Activated CD8-positive, alpha-beta memory T cell treated with anti-CD3 and anti-CD28 coated beads, Interleukin-2, amount 10 ng/mL, durations not matched to agents 7 days and 5 days (primary cell): ENCODE data around the gene BLOC1S6. TPM values are rescaled to one million over a fixed set of nuclear protein-coding genes. Genes with fewer than 3 reads are reported as not detected.

Experiments
- ATAC-seq: fragments of 150-1000 bp; cut with Tn5 transposase; one replicate; pipeline ENCODE4 v1.10.0; 2021; ENCODE audit warnings: moderate library complexity
- CTCF ChIA-PET: fragments of 350-600 bp; sonication (Branson Sonifier 250); formaldehyde crosslinking; loops from one replicate; lab custom pipeline; 2021; ENCODE audit warnings: antibody characterized with exemption; lab: Charles Lee
- DNase-seq: peaks from one replicate; pipeline ENCODE4 v3.0.0-alpha.2; 2020
- H3K27ac Mint-ChIP-seq: one replicate; pipeline ENCODE4 v1.8.0; 2021; ENCODE audit warnings: mild to moderate bottlenecking, mixed read lengths
- H3K27me3 Mint-ChIP-seq: one replicate; pipeline ENCODE4 v1.8.0; 2021; ENCODE audit warnings: mixed read lengths
- H3K36me3 Mint-ChIP-seq: one replicate; pipeline ENCODE4 v1.8.0; 2021; ENCODE audit warnings: mild to moderate bottlenecking, mixed read lengths
- H3K4me1 Mint-ChIP-seq: one replicate; pipeline ENCODE4 v1.8.0; 2021; ENCODE audit warnings: mixed read lengths
- H3K4me3 Mint-ChIP-seq: one replicate; pipeline ENCODE4 v1.8.0; 2021; ENCODE audit warnings: mild to moderate bottlenecking, moderate library complexity, mixed read lengths
- H3K9me3 Mint-ChIP-seq: one replicate; pipeline ENCODE4 v1.8.0; 2022; ENCODE audit warnings: low read depth, mixed read lengths
- total RNA-seq, 2 experiments: library from RNA; stranded (reverse); gene quantifications; one replicate each; pipeline ENCODE4 v1.2.3, GENCODE V29; 2021

The BLOC1S6 gene
- total RNA-seq, result 10 to 100 TPM; 33.6 to 35.7 TPM

GRCh38 chr15:45587095-45587862 lies at the start of gene BLOC1S6:
BLOC1S6 (plus strand) TSS chr15:45587379; CDS start chr15:45587444, 65 bp downstream.
- H3K36me3 Mint-ChIP-seq, result no peaks in the 10 kb centered on the region
- CTCF ChIA-PET, result interaction anchor here (0.8 to 4.9 kb wide), 17 partner anchors 13 to 424 kb away, joined by 3 to 45 read pairs (median 4); a partner anchor contains a TSS
- DNase-seq, result peak; percentile 93
- ATAC-seq, result peak; percentile 87
- H3K27me3 Mint-ChIP-seq, result peaks cover 4% of the 10 kb centered on the region
- peak within 1 kb of the TSS; percentile 98 for H3K4me3 Mint-ChIP-seq
- peak within 1 kb of the TSS; percentile 100 for H3K27ac Mint-ChIP-seq
- peaks cover 33% of the 10 kb centered on the region for H3K4me1 Mint-ChIP-seq
- no peaks in the 10 kb centered on the region for H3K9me3 Mint-ChIP-seq

- CTCF ChIA-PET, result no interaction called here
- H3K4me3 Mint-ChIP-seq, result no peak overlapping the region
- DNase-seq (no peak), ATAC-seq (no peak)
- no peaks in the 10 kb centered on the region for H3K4me1 Mint-ChIP-seq
- no peaks in the 10 kb centered on the region for H3K9me3 Mint-ChIP-seq
- no peak overlapping the region for H3K27ac Mint-ChIP-seq
- no peaks in the 10 kb centered on the region for H3K36me3 Mint-ChIP-seq
- no peaks in the 10 kb centered on the region for H3K27me3 Mint-ChIP-seq
These were observed 47.5 kb upstream of the BLOC1S6 start for GRCh38 chr15:45539680-45540079.

- Mint-ChIP-seq H3K4me3 (no peak overlapping the region), H3K9me3 (no peaks in the 10 kb centered on the region), H3K27me3 (no peaks in the 10 kb centered on the region), H3K36me3 (no peaks in the 10 kb centered on the region), H3K27ac (no peak overlapping the region), H3K4me1 (no peaks in the 10 kb centered on the region)
- DNase-seq, result no peak
- no peak for ATAC-seq
- CTCF ChIA-PET, result no interaction called here
These were observed 46.6 kb upstream of the BLOC1S6 start for GRCh38 chr15:45540531-45540930.

- Mint-ChIP-seq H3K36me3 (no peaks in the 10 kb centered on the region), H3K27me3 (peaks cover 2% of the 10 kb centered on the region), H3K4me3 (no peak overlapping the region), H3K4me1 (no peaks in the 10 kb centered on the region), H3K27ac (no peak overlapping the region), H3K9me3 (no peaks in the 10 kb centered on the region)
- ATAC-seq, result no peak
- CTCF ChIA-PET, result interaction anchor here (1.3 kb wide), 1 partner anchor 85 kb away, joined by 4 read pairs; no protein-coding TSS in a partner anchor
- no peak for DNase-seq
These were observed 44.1 kb upstream of the BLOC1S6 start for GRCh38 chr15:45543051-45543450.

GRCh38 chr15:45544266-45545023 lies 42.7 kb upstream of the BLOC1S6 start:
- Mint-ChIP-seq H3K4me3 (no peak overlapping the region), H3K36me3 (no peaks in the 10 kb centered on the region), H3K27ac (no peak overlapping the region), H3K9me3 (no peaks in the 10 kb centered on the region), H3K27me3 (peaks cover 10% of the 10 kb centered on the region), H3K4me1 (no peaks in the 10 kb centered on the region)
- no peak for ATAC-seq
- DNase-seq, result no peak
- CTCF ChIA-PET, result interaction anchor here (1.1 to 1.3 kb wide), 2 partner anchors 15 to 67 kb away, joined by 3 read pairs; no protein-coding TSS in a partner anchor

- no peak overlapping the region for H3K4me3 Mint-ChIP-seq
- H3K9me3 Mint-ChIP-seq, result no peaks in the 10 kb centered on the region
- H3K27me3 Mint-ChIP-seq, result peaks cover 11% of the 10 kb centered on the region
- no peaks in the 10 kb centered on the region for H3K4me1 Mint-ChIP-seq
- no peaks in the 10 kb centered on the region for H3K36me3 Mint-ChIP-seq
- no peak overlapping the region for H3K27ac Mint-ChIP-seq
- CTCF ChIA-PET, result no interaction called here
- DNase-seq, result no peak
- ATAC-seq, result no peak
These were observed 40.4 kb upstream of the BLOC1S6 start for GRCh38 chr15:45546789-45547188.

GRCh38 chr15:45548753-45549520 lies 38.2 kb upstream of the BLOC1S6 start:
- Mint-ChIP-seq H3K36me3 (no peaks in the 10 kb centered on the region), H3K9me3 (no peaks in the 10 kb centered on the region), H3K27me3 (peaks cover 25% of the 10 kb centered on the region), H3K27ac (no peak overlapping the region), H3K4me3 (no peak overlapping the region), H3K4me1 (no peaks in the 10 kb centered on the region)
- CTCF ChIA-PET, result no interaction called here
- no peak for DNase-seq
- ATAC-seq, result no peak

- no peaks in the 10 kb centered on the region for H3K9me3 Mint-ChIP-seq
- CTCF ChIA-PET, result interaction anchor here (1.2 kb wide), 1 partner anchor 20 kb away, joined by 3 read pairs; no protein-coding TSS in a partner anchor
- H3K4me1 Mint-ChIP-seq, result no peaks in the 10 kb centered on the region
- H3K27me3 Mint-ChIP-seq, result peaks cover 32% of the 10 kb centered on the region
- H3K27ac Mint-ChIP-seq, result no peak overlapping the region
- H3K4me3 Mint-ChIP-seq, result no peak overlapping the region
- ATAC-seq, result no peak
- no peaks in the 10 kb centered on the region for H3K36me3 Mint-ChIP-seq
- DNase-seq, result no peak
These were observed 37.5 kb upstream of the BLOC1S6 start for GRCh38 chr15:45549541-45550220.

- peaks cover 34% of the 10 kb centered on the region for H3K27me3 Mint-ChIP-seq
- CTCF ChIA-PET, result interaction anchor here (1.2 kb wide), 1 partner anchor 21 kb away, joined by 3 read pairs; no protein-coding TSS in a partner anchor
- no peak overlapping the region for H3K27ac Mint-ChIP-seq
- H3K9me3 Mint-ChIP-seq, result no peaks in the 10 kb centered on the region
- DNase-seq (no peak), ATAC-seq (no peak)
- no peaks in the 10 kb centered on the region for H3K4me1 Mint-ChIP-seq
- H3K4me3 Mint-ChIP-seq, result no peak overlapping the region
- H3K36me3 Mint-ChIP-seq, result no peaks in the 10 kb centered on the region
These were observed 36.7 kb upstream of the BLOC1S6 start for GRCh38 chr15:45550436-45550835.

- Mint-ChIP-seq H3K27me3 (peaks cover 42% of the 10 kb centered on the region), H3K36me3 (no peaks in the 10 kb centered on the region), H3K4me3 (no peak overlapping the region), H3K27ac (no peak overlapping the region), H3K4me1 (no peaks in the 10 kb centered on the region), H3K9me3 (no peaks in the 10 kb centered on the region)
- ATAC-seq, result no peak
- CTCF ChIA-PET, result no interaction called here
- no peak for DNase-seq
These were observed 35.5 kb upstream of the BLOC1S6 start for GRCh38 chr15:45551676-45552075.

- Mint-ChIP-seq H3K9me3 (no peaks in the 10 kb centered on the region), H3K4me1 (no peaks in the 10 kb centered on the region), H3K27ac (no peak overlapping the region), H3K4me3 (no peak overlapping the region), H3K27me3 (peaks cover 47% of the 10 kb centered on the region), H3K36me3 (no peaks in the 10 kb centered on the region)
- ATAC-seq (no peak), DNase-seq (no peak)
- CTCF ChIA-PET, result no interaction called here
These were observed 31.1 kb upstream of the BLOC1S6 start for GRCh38 chr15:45555934-45556608.

GRCh38 chr15:45572617-45573016 lies 14.6 kb upstream of the BLOC1S6 start:
- H3K9me3 Mint-ChIP-seq, result no peaks in the 10 kb centered on the region
- no peak overlapping the region for H3K4me3 Mint-ChIP-seq
- H3K27ac Mint-ChIP-seq, result no peak overlapping the region
- no peak for ATAC-seq
- no peaks in the 10 kb centered on the region for H3K4me1 Mint-ChIP-seq
- DNase-seq, result no peak
- no peaks in the 10 kb centered on the region for H3K36me3 Mint-ChIP-seq
- CTCF ChIA-PET, result interaction anchor here (2.3 kb wide), 1 partner anchor 15 kb away, joined by 10 read pairs; the partner anchor contains the start of gene BLOC1S6
- H3K27me3 Mint-ChIP-seq, result peaks cover 36% of the 10 kb centered on the region
